VCaP (cell line): ENCODE results near the gene FOXO4.

Experiments
- H3K27ac ChIP-seq: fragments of 450-650 bp; 2 replicates; pipeline ENCODE4 v1.5.1; 2017
- CTCF ChIP-seq: fragments of 450-650 bp; conservative IDR thresholded peaks from 2 replicates; pipeline ENCODE4 v1.5.1; 2017; ENCODE audit warnings: mild to moderate bottlenecking, moderate library complexity

Gene FOXO4

GRCh38 chrX:71109051-71109450, 13.4 kb downstream of the FOXO4 start:
- no peak for TF ChIP-seq CTCF
- no peak overlapping the region for H3K27ac ChIP-seq

GRCh38 chrX:71111141-71111843, 15.6 kb downstream of the FOXO4 start, which contains the start of gene IL2RG:
IL2RG (minus strand) TSS chrX:71111577; CDS start chrX:71111539, 38 bp downstream.
- no peak within 1 kb of the TSS for H3K27ac ChIP-seq
- no peak for TF ChIP-seq CTCF

GRCh38 chrX:71111921-71112431, 16.3 kb downstream of the FOXO4 start:
- no peak overlapping the region for H3K27ac ChIP-seq
- TF ChIP-seq CTCF: no peak

- no peak for TF ChIP-seq CTCF
- peak overlapping the region; percentile 80 for H3K27ac ChIP-seq
Observed at GRCh38 chrX:71117358-71117757, 21.7 kb downstream of the FOXO4 start.

- no peak for TF ChIP-seq CTCF
- peak within 1 kb of the TSS; percentile 80 for H3K27ac ChIP-seq
Observed at GRCh38 chrX:71118032-71118984, 22.7 kb downstream of the FOXO4 start, which contains the start of gene MED12. MED12 (plus strand) TSS chrX:71118596; CDS start chrX:71118755, 159 bp downstream.

GRCh38 chrX:71118985-71119535, 23.4 kb downstream of the FOXO4 start:
- H3K27ac ChIP-seq: peak overlapping the region; percentile 80
- TF ChIP-seq CTCF: no peak
